Keratinocyte (primary cell): ENCODE measurements around the gene GRM7. TPM values are rescaled to one million over a fixed set of nuclear protein-coding genes. Genes with fewer than 3 reads are reported as not detected.
A peak's percentile ranks its signal among the peaks of the same experiment; 100 is the strongest.

Experiments
- DNase-seq: peaks from one replicate; pipeline ENCODE4 v3.0.0-alpha.2; 2011; ENCODE audit warnings: low read depth, missing footprints, low spot score
- FAIRE-seq: peaks from 2 replicates; lab custom pipeline; 2011; peaks lifted over from hg19 to GRCh38; lab: Jason Lieb, UNC
- H2AFZ ChIP-seq: 2 replicates; pipeline ENCODE4 v1.6.0; 2012; ENCODE audit warnings: low read length, control low read depth, inconsistent platforms; ENCODE audit not compliant: control insufficient read depth
- H3K27ac ChIP-seq: 2 replicates; pipeline ENCODE4 v1.5.1; 2011; ENCODE audit warnings: low read length; ENCODE audit not compliant: control insufficient read depth, insufficient read depth
- H3K27me3 ChIP-seq: 3 replicates; pipeline ENCODE4 v1.6.0; 2011; ENCODE audit warnings: low read length; ENCODE audit not compliant: control insufficient read depth, insufficient read depth; ENCODE audit errors: extremely low read depth
- H3K36me3 ChIP-seq, 2 experiments: 2 replicates in 1 of 2; 3 replicates in 1 of 2; pipeline ENCODE4 v1.5.1; 2011; ENCODE audit warnings: low read length in 2 of 2, mild to moderate bottlenecking in 1 of 2; ENCODE audit not compliant: control insufficient read depth in 2 of 2, insufficient read depth in 2 of 2; ENCODE audit errors: extremely low read depth in 1 of 2
- H3K4me1 ChIP-seq: 3 replicates; pipeline ENCODE4 v1.5.1; 2011; ENCODE audit warnings: low read length; ENCODE audit not compliant: control insufficient read depth, insufficient read depth; ENCODE audit errors: extremely low read depth
- H3K4me2 ChIP-seq: 3 replicates; pipeline ENCODE4 v1.6.0; 2011; ENCODE audit warnings: low read depth, low read length; ENCODE audit not compliant: control insufficient read depth, insufficient read depth; ENCODE audit errors: extremely low read depth
- H3K4me3 ChIP-seq, 3 experiments: fragments of 200-600 bp in 1 of 3; sonication (generic) in 1 of 3; 2 replicates in 2 of 3; 3 replicates in 1 of 3; pipeline ENCODE4 v1.5.1; 2011 to 2016; ENCODE audit warnings: low read length in 3 of 3, mild to moderate bottlenecking in 3 of 3, control low read depth in 2 of 3, inconsistent platforms in 1 of 3, low read depth in 1 of 3, mixed read lengths in 1 of 3, mixed run types in 1 of 3, moderate library complexity in 1 of 3; ENCODE audit not compliant: control insufficient read depth in 2 of 3, insufficient read depth in 2 of 3; ENCODE audit errors: extremely low read depth in 1 of 3
- H3K79me2 ChIP-seq: 2 replicates; pipeline ENCODE4 v1.6.0; 2012; ENCODE audit warnings: low read length; ENCODE audit not compliant: control insufficient read depth, insufficient read depth
- H3K9ac ChIP-seq: 3 replicates; pipeline ENCODE4 v1.6.0; 2011; ENCODE audit warnings: low read length; ENCODE audit not compliant: control insufficient read depth, insufficient read depth; ENCODE audit errors: extremely low read depth
- H3K9me1 ChIP-seq: 3 replicates; pipeline ENCODE4 v1.6.0; 2011; ENCODE audit warnings: low read length; ENCODE audit not compliant: control insufficient read depth, insufficient read depth; ENCODE audit errors: extremely low read depth
- H3K9me3 ChIP-seq: 2 replicates; pipeline ENCODE4 v1.5.1; 2012; ENCODE audit warnings: low read depth, low read length; ENCODE audit not compliant: control insufficient read depth
- H4K20me1 ChIP-seq: 3 replicates; pipeline ENCODE4 v1.6.0; 2011; ENCODE audit warnings: low read length; ENCODE audit not compliant: control insufficient read depth, insufficient read depth; ENCODE audit errors: extremely low read depth
- EZH2 ChIP-seq: IDR thresholded peaks from one replicate; pipeline ENCODE4 v1.6.1; 2012; ENCODE audit warnings: inconsistent platforms, mild to moderate bottlenecking, low read length, moderate library complexity
- dilution Hi-C: fragments of 300-500 bp; cut with MboI; formaldehyde crosslinking; loops from one replicate; pipeline ENCODE4 v1.7.0; 2020; ENCODE audit warnings: low sequenced_read_pairs; ENCODE audit not compliant: extremely low pct_ligation_motif_present
- polyA plus RNA-seq, 5 experiments: library from polyadenylated mRNA; depleted of rRNA in 3 of 5; stranded (reverse) in 3 of 5; stranded (forward) in 1 of 5; unstranded in 1 of 5; fragments of >200 nt; gene quantifications; 1 replicate in 1 of 5; 2 replicates in 3 of 5; 3 replicates in 1 of 5; pipeline versions ENCODE4 v1.2.1 to v1.2.3, GENCODE V29; 2011 to 2012; ENCODE audit warnings: missing spikeins in 2 of 5, low read depth in 1 of 5, low replicate concordance in 1 of 5
- TF ChIP-seq, protein P1 (sequence below), 3 experiments: IDR thresholded peaks in 1 of 3; conservative IDR thresholded peaks in 1 of 3; optimal IDR thresholded peaks in 1 of 3; 2 replicates in 2 of 3; 3 replicates in 1 of 3; pipeline versions ENCODE3 to v1.5.1; 2011; ENCODE audit warnings: low read length in 3 of 3, mild to moderate bottlenecking in 3 of 3, moderate library complexity in 2 of 3, control low read depth in 1 of 3, inconsistent platforms in 1 of 3; ENCODE audit not compliant: insufficient read depth in 2 of 3; ENCODE audit errors: extremely low read depth in 1 of 3

Gene GRM7
- polyA plus RNA-seq, 1 donor (not counting 4 experiments of a cell fraction or from before 2014, with no cell fraction given), result not detected

- no peaks in the 10 kb centered on the region for H3K36me3 ChIP-seq
- no peaks in the 10 kb centered on the region for H4K20me1 ChIP-seq
- TF ChIP-seq EZH2, result no peak
- TF ChIP-seq, protein P1, sequence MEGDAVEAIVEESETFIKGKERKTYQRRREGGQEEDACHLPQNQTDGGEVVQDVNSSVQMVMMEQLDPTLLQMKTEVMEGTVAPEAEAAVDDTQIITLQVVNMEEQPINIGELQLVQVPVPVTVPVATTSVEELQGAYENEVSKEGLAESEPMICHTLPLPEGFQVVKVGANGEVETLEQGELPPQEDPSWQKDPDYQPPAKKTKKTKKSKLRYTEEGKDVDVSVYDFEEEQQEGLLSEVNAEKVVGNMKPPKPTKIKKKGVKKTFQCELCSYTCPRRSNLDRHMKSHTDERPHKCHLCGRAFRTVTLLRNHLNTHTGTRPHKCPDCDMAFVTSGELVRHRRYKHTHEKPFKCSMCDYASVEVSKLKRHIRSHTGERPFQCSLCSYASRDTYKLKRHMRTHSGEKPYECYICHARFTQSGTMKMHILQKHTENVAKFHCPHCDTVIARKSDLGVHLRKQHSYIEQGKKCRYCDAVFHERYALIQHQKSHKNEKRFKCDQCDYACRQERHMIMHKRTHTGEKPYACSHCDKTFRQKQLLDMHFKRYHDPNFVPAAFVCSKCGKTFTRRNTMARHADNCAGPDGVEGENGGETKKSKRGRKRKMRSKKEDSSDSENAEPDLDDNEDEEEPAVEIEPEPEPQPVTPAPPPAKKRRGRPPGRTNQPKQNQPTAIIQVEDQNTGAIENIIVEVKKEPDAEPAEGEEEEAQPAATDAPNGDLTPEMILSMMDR (optimal IDR thresholded peaks at IDR 0.05 in 1 of 3, IDR thresholded peaks at IDR 0.05 in 1 of 3, conservative IDR thresholded peaks at IDR 0.05 in 1 of 3; ENCODE audit: extremely low read depth in 1 of 3, insufficient read depth in 2 of 3, low read length in 3 of 3), result no peak
- no peaks in the 10 kb centered on the region for H3K79me2 ChIP-seq
- DNase-seq, result no peak
- H3K4me3 ChIP-seq, result no peak overlapping the region
- no peak overlapping the region for H3K27ac ChIP-seq
- H3K27me3 ChIP-seq, result no peaks in the 10 kb centered on the region
- H3K9me3 ChIP-seq, result no peaks in the 10 kb centered on the region
- no peak overlapping the region for H3K4me2 ChIP-seq
- H3K9ac ChIP-seq, result no peak overlapping the region
- FAIRE-seq, result no peak
- no peaks in the 10 kb centered on the region for H3K9me1 ChIP-seq
- no peak overlapping the region for H2AFZ ChIP-seq
- no peaks in the 10 kb centered on the region for H3K4me1 ChIP-seq
- dilution Hi-C loops, result no loop called here
These were observed 251.7 kb downstream of the GRM7 start for GRCh38 chr3:7112523-7113056.

GRCh38 chr3:7144697-7145308, 283.9 kb downstream of the GRM7 start:
- no peak overlapping the region for H3K4me3 ChIP-seq
- no peaks in the 10 kb centered on the region for H3K9me3 ChIP-seq
- H3K27me3 ChIP-seq, result no peaks in the 10 kb centered on the region
- H3K9ac ChIP-seq, result no peak overlapping the region
- H3K9me1 ChIP-seq, result no peaks in the 10 kb centered on the region
- H4K20me1 ChIP-seq, result no peaks in the 10 kb centered on the region
- dilution Hi-C loops, result no loop called here
- TF ChIP-seq, protein P1 (optimal IDR thresholded peaks at IDR 0.05 in 1 of 3, IDR thresholded peaks at IDR 0.05 in 1 of 3, conservative IDR thresholded peaks at IDR 0.05 in 1 of 3; ENCODE audit: extremely low read depth in 1 of 3, insufficient read depth in 2 of 3, low read length in 3 of 3), result peak; percentile 54 to 67 (median 65)
- TF ChIP-seq EZH2, result no peak
- H3K4me2 ChIP-seq, result no peak overlapping the region
- no peaks in the 10 kb centered on the region for H3K4me1 ChIP-seq
- FAIRE-seq, result no peak
- H3K36me3 ChIP-seq, result no peaks in the 10 kb centered on the region
- no peaks in the 10 kb centered on the region for H3K79me2 ChIP-seq
- no peak overlapping the region for H2AFZ ChIP-seq
- H3K27ac ChIP-seq, result no peak overlapping the region
- DNase-seq, result no peak
